ENCODE data around the gene PEX5L. TPM values are rescaled to one million over a fixed set of nuclear protein-coding genes. Genes with fewer than 3 reads are reported as not detected.

PEX5L gene
- total RNA-seq, 6 experiments from 2014 or later, result not detected

- Histone ChIP-seq H3K36me3 (no peaks in the 10 kb centered on the region), H3K27ac (no peak overlapping the region), H3K27me3 (no peaks in the 10 kb centered on the region), H3K9me3 (no peaks in the 10 kb centered on the region), H3K4me1 (no peaks in the 10 kb centered on the region), H3K4me3 (no peak overlapping the region)
- DNase-seq, result no peak
- no peak for TF ChIP-seq CTCF (IDR thresholded peaks at IDR 0.05)
- TF ChIP-seq POLR2A (IDR thresholded peaks at IDR 0.05), result no peak
- 66% methylated on average over 5 of the region's 5 CpGs for WGBS (ENCODE audit: insufficient coverage, low coverage, low lambda C conversion rate, missing lambda C conversion rate)
- ATAC-seq, result no peak
- intact Hi-C loops (cut with DNase I), result no loop called here
Observed at GRCh38 chr3:179829401-179829800, 207.3 kb downstream of the PEX5L start.

- intact Hi-C loops (cut with DNase I), result no loop called here
- DNase-seq, result no peak
Observed at GRCh38 chr3:179828738-179829137, 208.0 kb downstream of the PEX5L start.

GRCh38 chr3:179826247-179826637 lies 210.5 kb downstream of the PEX5L start:
- ATAC-seq, result no peak
- H3K27ac ChIP-seq, result no peak overlapping the region
- no peak overlapping the region for H3K4me3 ChIP-seq
- H3K9me3 ChIP-seq, result no peaks in the 10 kb centered on the region
- 4% methylated on average over 1 of the region's 1 CpG for WGBS (ENCODE audit: insufficient coverage, low coverage, low lambda C conversion rate, missing lambda C conversion rate)
- H3K4me1 ChIP-seq, result no peaks in the 10 kb centered on the region
- intact Hi-C loops (cut with DNase I), result no loop called here
- no peaks in the 10 kb centered on the region for H3K27me3 ChIP-seq
- TF ChIP-seq POLR2A (IDR thresholded peaks at IDR 0.05) (no peak), CTCF (IDR thresholded peaks at IDR 0.05) (no peak)
- DNase-seq, result no peak
- H3K36me3 ChIP-seq, result no peaks in the 10 kb centered on the region

More at GRCh38 chr3:179828738-179829137, 208.0 kb downstream of the PEX5L start:
- H3K4me1 ChIP-seq, result no peaks in the 10 kb centered on the region
- no peak overlapping the region for H3K27ac ChIP-seq
- no peak overlapping the region for H3K4me3 ChIP-seq
- no peak for ATAC-seq
- no peaks in the 10 kb centered on the region for H3K9me3 ChIP-seq
- TF ChIP-seq CTCF (IDR thresholded peaks at IDR 0.05), result no peak
- no peak for TF ChIP-seq POLR2A (IDR thresholded peaks at IDR 0.05)
- H3K27me3 ChIP-seq, result no peaks in the 10 kb centered on the region
- 55% methylated on average over 2 of the region's 2 CpGs for WGBS (ENCODE audit: insufficient coverage, low coverage, low lambda C conversion rate, missing lambda C conversion rate)
- no peaks in the 10 kb centered on the region for H3K36me3 ChIP-seq

- no peak for ATAC-seq
Observed at GRCh38 chr3:179825527-179826246, 211.1 kb downstream of the PEX5L start.

More at GRCh38 chr3:179825527-179826246, 211.1 kb downstream of the PEX5L start:
- no peaks in the 10 kb centered on the region for H3K4me1 ChIP-seq
- no peaks in the 10 kb centered on the region for H3K27me3 ChIP-seq
- H3K4me3 ChIP-seq, result no peak overlapping the region
- H3K27ac ChIP-seq, result no peak overlapping the region
- TF ChIP-seq CTCF (IDR thresholded peaks at IDR 0.05), result no peak
- TF ChIP-seq POLR2A (IDR thresholded peaks at IDR 0.05), result no peak
- no peaks in the 10 kb centered on the region for H3K36me3 ChIP-seq
- intact Hi-C loops (cut with DNase I), result no loop called here
- no peak for DNase-seq
- 55% methylated on average over 6 of the region's 6 CpGs for WGBS (ENCODE audit: insufficient coverage, low coverage, low lambda C conversion rate, missing lambda C conversion rate)
- H3K9me3 ChIP-seq, result no peaks in the 10 kb centered on the region
